DND-41 (cell line): Measurements from ENCODE around the gene DOCK4.

ENCODE experiments used
- ATAC-seq: fragments of 200-7000 bp; cut with Tn5 transposase; 3 replicates; pipeline ENCODE4 v1.9.1; 2021; ENCODE audit warnings: low read depth; ENCODE audit not compliant: insufficient read depth
- DNase-seq: peaks from one replicate; pipeline ENCODE4 v3.0.0-alpha.2; 2020
- H2AFZ ChIP-seq: 2 replicates; pipeline ENCODE4 v1.6.0; 2012; ENCODE audit warnings: low read depth, low read length
- H3K27ac ChIP-seq: 2 replicates; pipeline ENCODE4 v1.5.1; 2012; ENCODE audit warnings: low read length, inconsistent platforms
- H3K27me3 ChIP-seq: fragments of 200-600 bp; sonication (generic); 2 replicates; pipeline ENCODE4 v1.6.0; 2012; ENCODE audit warnings: low read length, mild to moderate bottlenecking, inconsistent platforms; ENCODE audit not compliant: insufficient read depth, poor library complexity
- H3K36me3 ChIP-seq: 2 replicates; pipeline ENCODE4 v1.5.1; 2012; ENCODE audit warnings: low read length, inconsistent platforms; ENCODE audit not compliant: insufficient read depth
- H3K4me1 ChIP-seq: 2 replicates; pipeline ENCODE4 v1.5.1; 2012; ENCODE audit warnings: mild to moderate bottlenecking, low read length; ENCODE audit not compliant: insufficient read depth
- H3K4me2 ChIP-seq: 2 replicates; pipeline ENCODE4 v1.6.0; 2012; ENCODE audit warnings: mild to moderate bottlenecking, moderate library complexity, low read length, inconsistent platforms; ENCODE audit not compliant: insufficient read depth
- H3K4me3 ChIP-seq, 2 experiments: fragments of 200-600 bp in 1 of 2; shearing (Covaris generic) in 1 of 2; 2 replicates each; pipeline ENCODE4 v1.5.1; 2012 to 2016; ENCODE audit warnings: inconsistent platforms in 2 of 2, low read length in 2 of 2, mild to moderate bottlenecking in 2 of 2, low read depth in 1 of 2, moderate library complexity in 1 of 2
- H3K79me2 ChIP-seq: 2 replicates; pipeline ENCODE4 v1.6.0; 2012; ENCODE audit warnings: low read length, inconsistent platforms; ENCODE audit not compliant: insufficient read depth
- H3K9ac ChIP-seq: 2 replicates; pipeline ENCODE4 v1.6.0; 2012; ENCODE audit warnings: low read depth, mild to moderate bottlenecking, inconsistent platforms, low read length, moderate library complexity
- H3K9me3 ChIP-seq: 2 replicates; pipeline ENCODE4 v1.5.1; 2012; ENCODE audit warnings: low read length, moderate library complexity, mild to moderate bottlenecking, inconsistent platforms; ENCODE audit not compliant: insufficient read depth, severe bottlenecking
- H4K20me1 ChIP-seq: 2 replicates; pipeline ENCODE4 v1.6.0; 2012; ENCODE audit warnings: low read length; ENCODE audit not compliant: insufficient read depth
- CTCF ChIP-seq: IDR thresholded peaks from 2 replicates; pipeline ENCODE4 v1.5.1; 2012; ENCODE audit warnings: borderline replicate concordance, low read length, moderate library complexity, mild to moderate bottlenecking; ENCODE audit not compliant: poor library complexity, severe bottlenecking; ENCODE audit errors: extremely low read depth
- EZH2 ChIP-seq: IDR thresholded peaks from 3 replicates; pipeline ENCODE4 v1.6.1; 2012; ENCODE audit warnings: borderline replicate concordance, low read depth, mild to moderate bottlenecking, moderate library complexity, low read length, inconsistent platforms; ENCODE audit not compliant: severe bottlenecking

DOCK4 gene

GRCh38 chr7:112207765-112208164 lies 1.6 kb upstream of the DOCK4 start:
- H3K27ac ChIP-seq: no peak overlapping the region
- peaks cover 22% of the 10 kb centered on the region for H3K27me3 ChIP-seq
- H2AFZ ChIP-seq: no peak overlapping the region
- peak overlapping the region; percentile 89 to 93; a peak in 3 of 4 replicates for H3K4me3 ChIP-seq
- no peaks in the 10 kb centered on the region for H3K9me3 ChIP-seq
- H3K79me2 ChIP-seq: peaks cover 55% of the 10 kb centered on the region
- TF ChIP-seq CTCF (no peak), EZH2 (no peak)
- peak overlapping the region; percentile 67; the same call in 1 of the 2 replicates for H3K9ac ChIP-seq
- peaks cover 4% of the 10 kb centered on the region; the same call in 1 of the 2 replicates for H4K20me1 ChIP-seq
- H3K36me3 ChIP-seq: peaks cover 4% of the 10 kb centered on the region; the same call in 1 of the 2 replicates
- no peak for DNase-seq
- no peak for ATAC-seq
- peaks cover 37% of the 10 kb centered on the region for H3K4me1 ChIP-seq
- peak overlapping the region; percentile 100 for H3K4me2 ChIP-seq

GRCh38 chr7:112206991-112207592 lies 893 bp upstream of the DOCK4 start:
- peak overlapping the region; percentile 89 to 93 for H3K4me3 ChIP-seq
- H2AFZ ChIP-seq: peak overlapping the region; percentile 92
- TF ChIP-seq EZH2: no peak
- no peak for TF ChIP-seq CTCF
- peak overlapping the region; percentile 100 for H3K4me2 ChIP-seq
- H3K79me2 ChIP-seq: peaks cover 49% of the 10 kb centered on the region
- peak overlapping the region; percentile 75 for H3K27ac ChIP-seq
- DNase-seq: no peak
- peaks cover 4% of the 10 kb centered on the region; the same call in 1 of the 2 replicates for H4K20me1 ChIP-seq
- no peak for ATAC-seq
- peaks cover 4% of the 10 kb centered on the region; the same call in 1 of the 2 replicates for H3K36me3 ChIP-seq
- peak overlapping the region; percentile 67 for H3K9ac ChIP-seq
- peaks cover 22% of the 10 kb centered on the region for H3K27me3 ChIP-seq
- no peaks in the 10 kb centered on the region for H3K9me3 ChIP-seq
- peaks cover 38% of the 10 kb centered on the region for H3K4me1 ChIP-seq

- TF ChIP-seq EZH2: no peak
- no peak for TF ChIP-seq CTCF
- ATAC-seq (peak; percentile 42), DNase-seq (peak; percentile 62)
- Histone ChIP-seq H3K36me3 (peaks cover 4% of the 10 kb centered on the region; the same call in 1 of the 2 replicates), H3K4me1 (peaks cover 38% of the 10 kb centered on the region), H3K9me3 (no peaks in the 10 kb centered on the region), H4K20me1 (no peaks in the 10 kb centered on the region; the same call in 1 of the 2 replicates), H3K79me2 (peaks cover 34% of the 10 kb centered on the region), H3K9ac (peak overlapping the region; percentile 67), H3K4me3 (peak overlapping the region; percentile 75 to 93), H3K27me3 (peaks cover 22% of the 10 kb centered on the region), H2AFZ (peak overlapping the region; percentile 96), H3K4me2 (peak overlapping the region; percentile 100), H3K27ac (peak overlapping the region; percentile 55)
Measured at GRCh38 chr7:112205343-112206237, 609 bp downstream of the DOCK4 start.
